Skeletal muscle tissue (tissue), 4 donors: ENCODE measurements around the gene FASN. TPM values are rescaled to one million over a fixed set of nuclear protein-coding genes. Genes with fewer than 3 reads are reported as not detected.
A peak's percentile ranks its signal among the peaks of the same experiment; 100 is the strongest.

Experiments used
- H3K27ac ChIP-seq: one replicate; pipeline ENCODE4 v1.7.0; 2013; ENCODE audit warnings: mild to moderate bottlenecking, low read depth, low read length, inconsistent platforms
- H3K27me3 ChIP-seq, 3 donors: one replicate each; pipeline ENCODE4 v1.7.0; 2013; ENCODE audit warnings: low read length in 3 of 3; ENCODE audit not compliant: control insufficient read depth in 3 of 3, insufficient read depth in 3 of 3
- H3K36me3 ChIP-seq, 3 donors: one replicate each; pipeline ENCODE4 v1.7.0; 2013; ENCODE audit warnings: low read length in 3 of 3; ENCODE audit not compliant: control insufficient read depth in 3 of 3, insufficient read depth in 3 of 3
- H3K4me1 ChIP-seq, 3 donors: one replicate each; pipeline ENCODE4 v1.7.0; 2013; ENCODE audit warnings: low read length in 3 of 3, mild to moderate bottlenecking in 3 of 3; ENCODE audit not compliant: control insufficient read depth in 3 of 3, insufficient read depth in 3 of 3
- H3K4me3 ChIP-seq, 3 donors: one replicate each; pipeline ENCODE4 v1.7.0; 2013; ENCODE audit warnings: low read length in 3 of 3
- H3K9ac ChIP-seq, 3 donors: one replicate each; pipeline ENCODE4 v1.7.0; 2013; ENCODE audit warnings: low read length in 3 of 3, mild to moderate bottlenecking in 3 of 3, moderate library complexity in 2 of 3, low read depth in 1 of 3
- H3K9me3 ChIP-seq, 3 donors: one replicate each; pipeline ENCODE4 v1.7.0; 2013; ENCODE audit warnings: low read length in 3 of 3; ENCODE audit not compliant: control insufficient read depth in 3 of 3
- total RNA-seq: library from RNA; depleted of rRNA; stranded (reverse); fragments of >200 nt; gene quantifications from one replicate; pipeline ENCODE4 v1.2.3, GENCODE V29; 2014
- donor health status: Osteomylitis.

FASN gene
- total RNA-seq, 1 donor from 2014 or later: 26.1 TPM

- no peaks in the 10 kb centered on the region for H3K27me3 ChIP-seq
- no peaks in the 10 kb centered on the region for H3K9me3 ChIP-seq
- no peak overlapping the region for H3K9ac ChIP-seq
- peaks cover 74 to 79% (median 77%) of the 10 kb centered on the region in 3 donors for H3K36me3 ChIP-seq
- peaks cover 6 to 10% (median 8%) of the 10 kb centered on the region in 3 donors for H3K4me1 ChIP-seq
- no peak overlapping the region for H3K27ac ChIP-seq
- no peak overlapping the region for H3K4me3 ChIP-seq
Measured at GRCh38 chr17:82058230-82058854, 39.7 kb downstream of the FASN start.

GRCh38 chr17:82056729-82057621 is 41.1 kb downstream of the FASN start:
- Histone ChIP-seq H3K4me1 (peaks cover 17 to 20% (median 17%) of the 10 kb centered on the region in 3 donors), H3K9ac (no peak overlapping the region), H3K27ac (no peak overlapping the region), H3K27me3 (no peaks in the 10 kb centered on the region), H3K9me3 (no peaks in the 10 kb centered on the region), H3K4me3 (no peak overlapping the region), H3K36me3 (peaks cover 62 to 67% (median 64%) of the 10 kb centered on the region in 3 donors)

- no peaks in the 10 kb centered on the region for H3K27me3 ChIP-seq
- no peak overlapping the region for H3K9ac ChIP-seq
- peaks cover 17 to 20% (median 17%) of the 10 kb centered on the region in 3 donors for H3K4me1 ChIP-seq
- no peak overlapping the region for H3K4me3 ChIP-seq
- peaks cover 55 to 62% (median 58%) of the 10 kb centered on the region in 3 donors for H3K36me3 ChIP-seq
- no peaks in the 10 kb centered on the region for H3K9me3 ChIP-seq
- H3K27ac ChIP-seq: no peak overlapping the region
Measured at GRCh38 chr17:82055965-82056728, 41.9 kb downstream of the FASN start.

- no peak overlapping the region for H3K9ac ChIP-seq
- no peak overlapping the region for H3K27ac ChIP-seq
- no peaks in the 10 kb centered on the region for H3K27me3 ChIP-seq
- H3K9me3 ChIP-seq: no peaks in the 10 kb centered on the region
- H3K36me3 ChIP-seq: peaks cover 49 to 59% (median 50%) of the 10 kb centered on the region in 3 donors
- H3K4me1 ChIP-seq: peaks cover 21 to 28% (median 24%) of the 10 kb centered on the region in 3 donors
- no peak overlapping the region for H3K4me3 ChIP-seq
Measured at GRCh38 chr17:82055023-82055964, 42.7 kb downstream of the FASN start.

- Histone ChIP-seq H3K4me3 (no peak overlapping the region), H3K4me1 (peaks cover 25 to 35% (median 26%) of the 10 kb centered on the region in 3 donors), H3K27ac (no peak overlapping the region), H3K36me3 (peaks cover 47 to 53% (median 47%) of the 10 kb centered on the region in 3 donors), H3K27me3 (no peaks in the 10 kb centered on the region), H3K9ac (no peak overlapping the region), H3K9me3 (no peaks in the 10 kb centered on the region)
Measured at GRCh38 chr17:82054351-82055022, 43.5 kb downstream of the FASN start.

- Histone ChIP-seq H3K36me3 (peaks cover 49 to 54% (median 51%) of the 10 kb centered on the region in 3 donors), H3K27me3 (no peaks in the 10 kb centered on the region), H3K4me1 (peaks cover 25 to 35% (median 26%) of the 10 kb centered on the region in 3 donors), H3K4me3 (peak overlapping the region in 1 of 3 donors; percentile 83), H3K9me3 (no peaks in the 10 kb centered on the region), H3K27ac (no peak overlapping the region), H3K9ac (peak overlapping the region in 2 of 3 donors; percentile 1 to 25)
Measured at GRCh38 chr17:82053556-82054263, 44.3 kb downstream of the FASN start.

- peak overlapping the region; percentile 25 to 77 (median 65) for H3K9ac ChIP-seq
Measured at GRCh38 chr17:82053130-82053529, 44.9 kb downstream of the FASN start.

GRCh38 chr17:82052638-82053059 is 45.4 kb downstream of the FASN start:
- Histone ChIP-seq H3K9ac (peak overlapping the region; percentile 65 to 88 (median 77)), H3K4me3 (peak overlapping the region; percentile 80 to 87 (median 83)), H3K27ac (no peak overlapping the region), H3K4me1 (peaks cover 25 to 35% (median 26%) of the 10 kb centered on the region in 3 donors), H3K27me3 (no peaks in the 10 kb centered on the region), H3K36me3 (peaks cover 49 to 55% (median 54%) of the 10 kb centered on the region in 3 donors), H3K9me3 (no peaks in the 10 kb centered on the region)

More at GRCh38 chr17:82053130-82053529, 44.9 kb downstream of the FASN start:
- Histone ChIP-seq H3K27me3 (no peaks in the 10 kb centered on the region), H3K9me3 (no peaks in the 10 kb centered on the region), H3K4me1 (peaks cover 25 to 35% (median 26%) of the 10 kb centered on the region in 3 donors), H3K36me3 (peaks cover 49 to 55% (median 54%) of the 10 kb centered on the region in 3 donors), H3K27ac (no peak overlapping the region), H3K4me3 (peak overlapping the region; percentile 29 to 83 (median 80))
